HepG2 (cell line): ENCODE measurements around the gene TMBIM6. TPM values are rescaled to one million over a fixed set of nuclear protein-coding genes. Genes with fewer than 3 reads are reported as not detected.
A peak's percentile ranks its signal among the peaks of the same experiment; 100 is the strongest.

ENCODE experiments used
- ARID4A ChIP-seq: sonication (generic); formaldehyde crosslinking; IDR thresholded peaks from 2 replicates; pipeline ENCODE4 v1.5.0; 2020; ENCODE audit warnings: mild to moderate bottlenecking, missing genetic modification reagents, borderline replicate concordance
- ATAD3A ChIP-seq: sonication (generic); formaldehyde crosslinking; IDR thresholded peaks from 2 replicates; pipeline ENCODE4 v1.4.0; 2020; ENCODE audit warnings: missing genetic modification reagents
- CENPT ChIP-seq: sonication (generic); formaldehyde crosslinking; IDR thresholded peaks from 2 replicates; pipeline ENCODE4 v1.8.0; 2022; ENCODE audit warnings: low read depth, mild to moderate bottlenecking, moderate library complexity, missing genetic modification reagents
- GLMP ChIP-seq: sonication (generic); formaldehyde crosslinking; IDR thresholded peaks from 2 replicates; pipeline ENCODE4 v1.9.0; 2021; ENCODE audit warnings: missing genetic modification reagents, mild to moderate bottlenecking, borderline replicate concordance
- JDP2 ChIP-seq: sonication (generic); formaldehyde crosslinking; IDR thresholded peaks from 2 replicates; pipeline ENCODE4 v1.8.1; 2022; ENCODE audit warnings: missing genetic modification reagents, borderline replicate concordance
- KDM5A ChIP-seq: fragments of 200-600 bp; sonication (generic); IDR thresholded peaks from 2 replicates; pipeline ENCODE4 v1.7.0; 2018; ENCODE audit warnings: antibody characterized with exemption, mild to moderate bottlenecking, low read length, borderline replicate concordance
- KLF12 ChIP-seq: sonication (generic); formaldehyde crosslinking; IDR thresholded peaks from 2 replicates; pipeline ENCODE4 v1.4.0; 2020; ENCODE audit warnings: missing genetic modification reagents, borderline replicate concordance
- MXD4 ChIP-seq: IDR thresholded peaks from 2 replicates; pipeline ENCODE4 v1.6.1; 2016; ENCODE audit warnings: mild to moderate bottlenecking, missing biosample characterization, missing genetic modification reagents
- PREB ChIP-seq: sonication (generic); formaldehyde crosslinking; IDR thresholded peaks from 2 replicates; pipeline ENCODE4 v1.4.0; 2020; ENCODE audit warnings: missing genetic modification reagents
- RAD21 ChIP-seq: fragments of 450-650 bp; formaldehyde crosslinking; IDR thresholded peaks from 2 replicates; pipeline ENCODE4 v1.5.0; 2020; ENCODE audit warnings: mild to moderate bottlenecking
- TFDP2 ChIP-seq: sonication (generic); formaldehyde crosslinking; IDR thresholded peaks from 2 replicates; pipeline ENCODE4 v1.4.0; 2020; ENCODE audit warnings: missing genetic modification reagents
- THAP8 ChIP-seq: sonication (generic); formaldehyde crosslinking; IDR thresholded peaks from 2 replicates; pipeline ENCODE4 v1.5.1; 2020; ENCODE audit warnings: missing genetic modification reagents, mild to moderate bottlenecking, borderline replicate concordance
- ZNF160 ChIP-seq: sonication (generic); formaldehyde crosslinking; IDR thresholded peaks from 2 replicates; pipeline ENCODE4 v1.8.0; 2022; ENCODE audit warnings: mild to moderate bottlenecking, inconsistent platforms, missing genetic modification reagents
- ZNF496 ChIP-seq: sonication (generic); formaldehyde crosslinking; IDR thresholded peaks from 2 replicates; pipeline ENCODE4 v1.8.1; 2023; ENCODE audit warnings: mild to moderate bottlenecking, moderate library complexity, missing genetic modification reagents; ENCODE audit not compliant: insufficient replicate concordance
- ZNF512 ChIP-seq: sonication (generic); formaldehyde crosslinking; IDR thresholded peaks from 2 replicates; pipeline ENCODE4 v1.4.0; 2020; ENCODE audit warnings: mild to moderate bottlenecking, missing genetic modification reagents
- ZNF7 ChIP-seq: IDR thresholded peaks from 2 replicates; pipeline ENCODE4 v1.6.1; 2016; ENCODE audit warnings: missing biosample characterization, missing genetic modification reagents
- ZNF775 ChIP-seq: sonication (generic); formaldehyde crosslinking; IDR thresholded peaks from 2 replicates; pipeline ENCODE4 v1.4.0; 2020; ENCODE audit warnings: missing genetic modification reagents, mild to moderate bottlenecking, moderate library complexity, borderline replicate concordance
- ZNF790 ChIP-seq: sonication (generic); formaldehyde crosslinking; IDR thresholded peaks from 2 replicates; pipeline ENCODE4 v1.8.0; 2022; ENCODE audit warnings: missing genetic modification reagents, mild to moderate bottlenecking, borderline replicate concordance
- ZNF891 ChIP-seq: sonication (generic); formaldehyde crosslinking; IDR thresholded peaks from 2 replicates; pipeline ENCODE4 v1.5.0; 2020; ENCODE audit warnings: mild to moderate bottlenecking, missing genetic modification reagents
- polyA plus RNA-seq, 8 experiments: library from polyadenylated mRNA; depleted of rRNA in 3 of 8; stranded (reverse) in 7 of 8; unstranded in 1 of 8; fragments of >200 nt; fragmentation: Illumina TruSeq in 4 of 8; extraction: Trizol in 4 of 8; gene quantifications; 2 replicates each; pipeline versions ENCODE4 v1.2.1 to v1.2.3, GENCODE V29; 2011 to 2016; ENCODE audit warnings: low read depth in 4 of 8, missing spikeins in 1 of 8, mixed read lengths in 1 of 8; ENCODE audit not compliant: insufficient read depth in 1 of 8
- total RNA-seq, 5 experiments: library from RNA; depleted of rRNA; stranded (reverse); fragments of >200 nt; fragmentation: Illumina TruSeq; extraction: Trizol; gene quantifications; 2 replicates each; pipeline ENCODE4 v1.2.3, GENCODE V29; 2016; ENCODE audit warnings: low read depth in 1 of 5

The TMBIM6 gene
- total and polyA plus RNA-seq, 2 of the 13 experiments (the other 11 are each of a cell fraction or from before 2014, with no cell fraction given) = 412 to 468 TPM

GRCh38 chr12:49707128-49707811, 34.1 kb upstream of the TMBIM6 start, which contains the start of gene FMNL3 (continued):
- TF ChIP-seq ARID4A (CRISPR knock-in tag) = peak; percentile 48; the same call in 1 of the 2 replicates
- no peak for TF ChIP-seq ZNF512 (CRISPR knock-in tag)
- peak; percentile 95 for TF ChIP-seq RAD21
- TF ChIP-seq JDP2 = peak; percentile 60; the same call in 1 of the 2 replicates
- no peak for TF ChIP-seq ZNF7 (CRISPR knock-in tag)
- no peak for TF ChIP-seq ZNF775 (CRISPR knock-in tag)
- TF ChIP-seq THAP8 = no peak
- 0 out of 2 replicates have a peak, but pooled peaks have one; percentile 66 for TF ChIP-seq ZNF160 (CRISPR knock-in tag)
- peak; percentile 66; the same call in 1 of the 2 replicates for TF ChIP-seq ZNF891
- peak; percentile 100 for TF ChIP-seq TFDP2
- TF ChIP-seq ZNF496 (CRISPR knock-in tag) = no peak
- no peak for TF ChIP-seq PREB (CRISPR knock-in tag)
- TF ChIP-seq GLMP = no peak
- no peak for TF ChIP-seq CENPT
- no peak for TF ChIP-seq KDM5A
- peak; percentile 78 for TF ChIP-seq KLF12 (CRISPR knock-in tag)
- TF ChIP-seq MXD4 (CRISPR knock-in tag) = peak; percentile 69; the same call in 1 of the 2 replicates
- no peak for TF ChIP-seq ATAD3A (CRISPR knock-in tag)
- no peak for TF ChIP-seq ZNF790 (CRISPR knock-in tag)
